Breast epithelium (tissue), 3 donors: Measurements from ENCODE around the gene NRBF2.

Source experiments
- POLR2A ChIP-seq: fragments of 450-650 bp; IDR thresholded peaks from one replicate; pipeline ENCODE4 v1.6.1; 2016; ENCODE audit warnings: antibody characterized with exemption, mild to moderate bottlenecking, moderate library complexity
- POLR2AphosphoS5 ChIP-seq, 3 donors: sonication (generic); formaldehyde crosslinking; IDR thresholded peaks; one replicate each; pipeline ENCODE4 v1.6.1; 2017; ENCODE audit warnings: antibody characterized with exemption in 3 of 3
- TF ChIP-seq, protein P1 (sequence below), 3 donors: fragments of 450-650 bp; IDR thresholded peaks; one replicate each; pipeline ENCODE4 v1.5.1; 2016 to 2017; ENCODE audit warnings: antibody characterized with exemption in 3 of 3, mild to moderate bottlenecking in 3 of 3, moderate library complexity in 3 of 3

DNA sequence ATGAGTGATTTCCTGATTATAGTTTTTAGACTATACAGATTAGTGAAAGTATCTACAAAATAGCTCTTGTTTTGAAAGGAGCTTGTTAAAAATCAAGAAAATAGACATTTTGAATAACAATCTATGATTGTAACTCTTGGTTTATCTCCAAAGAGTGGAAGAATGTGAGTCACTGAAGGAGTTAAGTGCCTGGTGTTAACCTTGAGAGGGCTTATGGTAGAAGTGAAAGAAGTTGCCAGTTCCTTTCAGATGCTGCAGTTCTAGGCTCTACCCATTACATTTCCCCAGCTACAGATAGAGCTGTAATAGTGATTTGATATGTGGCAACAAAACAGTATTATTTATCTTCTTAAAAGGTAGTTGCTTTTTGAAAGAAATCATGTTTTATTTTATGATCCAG is 12.7 kb downstream of the NRBF2 start:
- TF ChIP-seq POLR2A (no peak), POLR2AphosphoS5 (IDR thresholded peaks at IDR 0.05) (no peak)
- TF ChIP-seq, protein P1, sequence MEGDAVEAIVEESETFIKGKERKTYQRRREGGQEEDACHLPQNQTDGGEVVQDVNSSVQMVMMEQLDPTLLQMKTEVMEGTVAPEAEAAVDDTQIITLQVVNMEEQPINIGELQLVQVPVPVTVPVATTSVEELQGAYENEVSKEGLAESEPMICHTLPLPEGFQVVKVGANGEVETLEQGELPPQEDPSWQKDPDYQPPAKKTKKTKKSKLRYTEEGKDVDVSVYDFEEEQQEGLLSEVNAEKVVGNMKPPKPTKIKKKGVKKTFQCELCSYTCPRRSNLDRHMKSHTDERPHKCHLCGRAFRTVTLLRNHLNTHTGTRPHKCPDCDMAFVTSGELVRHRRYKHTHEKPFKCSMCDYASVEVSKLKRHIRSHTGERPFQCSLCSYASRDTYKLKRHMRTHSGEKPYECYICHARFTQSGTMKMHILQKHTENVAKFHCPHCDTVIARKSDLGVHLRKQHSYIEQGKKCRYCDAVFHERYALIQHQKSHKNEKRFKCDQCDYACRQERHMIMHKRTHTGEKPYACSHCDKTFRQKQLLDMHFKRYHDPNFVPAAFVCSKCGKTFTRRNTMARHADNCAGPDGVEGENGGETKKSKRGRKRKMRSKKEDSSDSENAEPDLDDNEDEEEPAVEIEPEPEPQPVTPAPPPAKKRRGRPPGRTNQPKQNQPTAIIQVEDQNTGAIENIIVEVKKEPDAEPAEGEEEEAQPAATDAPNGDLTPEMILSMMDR (IDR thresholded peaks at IDR 0.05): no peak
